Stimulated activated naive CD8-positive, alpha-beta T cell treated with anti-CD3 and anti-CD28 coated beads, Interleukin-15, Interleukin-2, amounts not matched to agents 100 ng/mL and 50 ng/mL, for 24 hours (primary cell): Measurements from ENCODE around the gene CALML4.
A peak's percentile ranks its signal among the peaks of the same experiment; 100 is the strongest.
"Not testable (repeated sequence)": the region's sequence is repeated elsewhere in the genome, so short reads cannot be mapped to it uniquely, and the experiment has no call there.

Source experiments
- H3K27ac Mint-ChIP-seq: one replicate; pipeline ENCODE4 v1.8.0; 2021; ENCODE audit warnings: mild to moderate bottlenecking, mixed read lengths
- H3K27me3 Mint-ChIP-seq: one replicate; pipeline ENCODE4 v1.8.0; 2021; ENCODE audit warnings: mixed read lengths
- H3K36me3 Mint-ChIP-seq: one replicate; pipeline ENCODE4 v1.8.0; 2021; ENCODE audit warnings: low read depth, mixed read lengths
- H3K4me1 Mint-ChIP-seq: one replicate; pipeline ENCODE4 v1.8.0; 2021; ENCODE audit warnings: low read depth, mixed read lengths
- H3K4me3 Mint-ChIP-seq: one replicate; pipeline ENCODE4 v1.8.0; 2021; ENCODE audit warnings: mild to moderate bottlenecking, mixed read lengths
- H3K9me3 Mint-ChIP-seq: one replicate; pipeline ENCODE4 v1.8.0; 2021; ENCODE audit warnings: mixed read lengths

The CALML4 gene

GRCh38 chr15:68204776-68205557 lies at the start of gene CALML4:
CALML4 (minus strand) TSS chr15:68205332; CDS start chr15:68205247, 85 bp downstream.
- no peak within 1 kb of the TSS for H3K27ac Mint-ChIP-seq
- peaks cover 18% of the 10 kb centered on the region for H3K4me1 Mint-ChIP-seq
- no peak within 1 kb of the TSS for H3K4me3 Mint-ChIP-seq
- H3K36me3 Mint-ChIP-seq: peaks cover 12% of the 10 kb centered on the region
- no peaks in the 10 kb centered on the region for H3K27me3 Mint-ChIP-seq
- H3K9me3 Mint-ChIP-seq: no peaks in the 10 kb centered on the region

GRCh38 chr15:68252925-68253534 lies 47.9 kb upstream of the CALML4 start:
- Mint-ChIP-seq H3K9me3 (no peaks in the 10 kb centered on the region), H3K27me3 (peaks cover 14% of the 10 kb centered on the region), H3K4me1 (peaks cover 3% of the 10 kb centered on the region), H3K27ac (no peak overlapping the region), H3K36me3 (no peaks in the 10 kb centered on the region), H3K4me3 (no peak overlapping the region)

DNA sequence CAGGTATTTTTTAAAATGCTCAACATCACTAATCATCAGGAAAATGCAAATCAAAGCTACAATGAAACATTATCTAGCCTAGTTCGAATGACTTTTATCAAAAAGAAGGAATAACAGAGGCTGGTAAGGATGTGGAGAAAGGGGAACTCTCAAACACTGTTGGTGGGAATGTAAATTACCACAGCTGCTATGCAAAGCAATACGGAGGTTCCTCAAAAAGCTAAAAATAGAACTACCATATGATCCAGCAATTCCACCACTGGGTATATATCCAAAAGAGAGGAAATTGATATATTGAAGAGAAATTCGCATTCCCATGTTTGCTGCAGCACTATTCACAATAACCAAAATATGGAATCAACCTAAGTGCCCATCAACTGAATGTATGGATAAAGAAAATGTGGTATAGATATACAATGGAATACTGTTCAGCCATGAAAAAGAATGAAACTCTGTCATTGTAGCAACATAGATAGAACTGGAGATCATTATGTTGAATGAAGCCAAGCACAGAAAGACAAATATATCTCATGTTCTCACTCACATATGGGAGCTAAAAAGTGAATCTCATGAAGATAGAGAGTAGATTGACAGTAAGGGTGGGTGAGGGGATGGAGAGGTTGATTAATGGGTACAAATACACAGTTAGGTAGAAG lies 44.1 kb upstream of the CALML4 start:
- Mint-ChIP-seq H3K4me3 (no peak overlapping the region), H3K9me3 (no peaks in the 10 kb centered on the region), H3K27ac (no peak overlapping the region), H3K4me1 (no peaks in the 10 kb centered on the region), H3K36me3 (no peaks in the 10 kb centered on the region), H3K27me3 (peaks cover 25% of the 10 kb centered on the region)

GRCh38 chr15:68244235-68244634 lies 39.1 kb upstream of the CALML4 start:
- no peak overlapping the region for H3K4me3 Mint-ChIP-seq
- peaks cover 18% of the 10 kb centered on the region for H3K27me3 Mint-ChIP-seq
- H3K36me3 Mint-ChIP-seq: peaks cover 3% of the 10 kb centered on the region
- H3K9me3 Mint-ChIP-seq: no peaks in the 10 kb centered on the region
- H3K4me1 Mint-ChIP-seq: no peaks in the 10 kb centered on the region
- H3K27ac Mint-ChIP-seq: no peak overlapping the region

GRCh38 chr15:68241088-68241935 lies 36.2 kb upstream of the CALML4 start:
- Mint-ChIP-seq H3K36me3 (peaks cover 3% of the 10 kb centered on the region), H3K27me3 (peaks cover 9% of the 10 kb centered on the region), H3K27ac (no peak overlapping the region), H3K4me1 (no peaks in the 10 kb centered on the region), H3K4me3 (no peak overlapping the region), H3K9me3 (no peaks in the 10 kb centered on the region)

DNA sequence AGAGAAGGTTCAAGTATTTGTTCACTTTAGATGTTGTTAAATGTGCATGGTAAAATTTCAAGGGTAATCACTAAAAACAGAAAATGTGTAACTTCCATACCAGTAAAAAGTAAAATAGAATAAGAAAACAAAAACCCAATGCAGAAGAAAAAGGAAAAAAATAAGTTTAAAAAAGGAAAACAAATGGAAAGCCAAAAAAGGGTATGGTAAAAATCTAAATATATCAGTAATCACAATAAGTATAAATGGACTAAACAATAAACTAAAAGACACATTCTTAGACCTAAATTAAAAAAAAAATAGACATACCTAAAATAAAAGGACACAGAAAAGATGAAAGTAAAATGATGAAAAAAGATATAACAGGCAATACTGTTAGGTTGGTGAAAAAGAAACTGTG lies 33.9 kb upstream of the CALML4 start:
- H3K36me3 Mint-ChIP-seq: peaks cover 3% of the 10 kb centered on the region
- H3K4me3 Mint-ChIP-seq: no peak overlapping the region
- H3K4me1 Mint-ChIP-seq: no peaks in the 10 kb centered on the region
- H3K27ac Mint-ChIP-seq: no peak overlapping the region
- H3K27me3 Mint-ChIP-seq: no peaks in the 10 kb centered on the region
- H3K9me3 Mint-ChIP-seq: no peaks in the 10 kb centered on the region

DNA sequence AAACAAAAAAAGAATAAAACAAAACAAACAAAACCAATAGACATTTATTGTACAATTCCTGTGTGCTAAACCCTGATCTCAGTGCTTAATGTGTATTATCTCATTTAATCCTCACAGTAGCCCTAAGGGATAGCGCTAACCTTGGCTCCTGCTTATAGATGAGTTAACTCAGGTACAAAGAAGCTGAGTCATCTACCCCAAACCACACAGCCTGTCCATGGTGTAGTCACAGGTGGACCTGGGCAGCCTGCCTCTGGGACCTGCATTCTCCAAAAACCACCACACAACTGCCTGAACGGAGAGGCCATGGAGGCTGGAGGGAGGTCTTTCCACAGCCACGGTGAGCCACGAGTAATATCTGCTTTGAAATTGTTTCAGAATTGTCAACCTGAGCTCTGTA lies 29.9 kb upstream of the CALML4 start:
- H3K27me3 Mint-ChIP-seq: no peaks in the 10 kb centered on the region
- H3K4me3 Mint-ChIP-seq: no peak overlapping the region
- no peaks in the 10 kb centered on the region for H3K9me3 Mint-ChIP-seq
- no peaks in the 10 kb centered on the region for H3K36me3 Mint-ChIP-seq
- H3K27ac Mint-ChIP-seq: no peak overlapping the region
- H3K4me1 Mint-ChIP-seq: peaks cover 11% of the 10 kb centered on the region

GRCh38 chr15:68234520-68234919 lies 29.4 kb upstream of the CALML4 start:
- peaks cover 14% of the 10 kb centered on the region for H3K4me1 Mint-ChIP-seq
- H3K27me3 Mint-ChIP-seq, H3K27ac Mint-ChIP-seq, H3K4me3 Mint-ChIP-seq, H3K9me3 Mint-ChIP-seq, H3K36me3 Mint-ChIP-seq: not testable (repeated sequence)

- Mint-ChIP-seq H3K9me3 (no peaks in the 10 kb centered on the region), H3K4me1 (peaks cover 14% of the 10 kb centered on the region), H3K4me3 (no peak overlapping the region), H3K27me3 (no peaks in the 10 kb centered on the region), H3K27ac (no peak overlapping the region), H3K36me3 (no peaks in the 10 kb centered on the region)
Observed at GRCh38 chr15:68234060-68234459, 28.9 kb upstream of the CALML4 start.

GRCh38 chr15:68232937-68233336 lies 27.8 kb upstream of the CALML4 start:
- H3K9me3 Mint-ChIP-seq: no peaks in the 10 kb centered on the region
- H3K27ac Mint-ChIP-seq: no peak overlapping the region
- H3K27me3 Mint-ChIP-seq: no peaks in the 10 kb centered on the region
- peaks cover 8% of the 10 kb centered on the region for H3K36me3 Mint-ChIP-seq
- peaks cover 23% of the 10 kb centered on the region for H3K4me1 Mint-ChIP-seq
- no peak overlapping the region for H3K4me3 Mint-ChIP-seq

- H3K4me1 Mint-ChIP-seq: peaks cover 28% of the 10 kb centered on the region
- H3K27me3 Mint-ChIP-seq: no peaks in the 10 kb centered on the region
- no peaks in the 10 kb centered on the region for H3K9me3 Mint-ChIP-seq
- no peak overlapping the region for H3K27ac Mint-ChIP-seq
- H3K4me3 Mint-ChIP-seq: no peak overlapping the region
- H3K36me3 Mint-ChIP-seq: peaks cover 8% of the 10 kb centered on the region
Observed at GRCh38 chr15:68232449-68232848, 27.3 kb upstream of the CALML4 start.

DNA sequence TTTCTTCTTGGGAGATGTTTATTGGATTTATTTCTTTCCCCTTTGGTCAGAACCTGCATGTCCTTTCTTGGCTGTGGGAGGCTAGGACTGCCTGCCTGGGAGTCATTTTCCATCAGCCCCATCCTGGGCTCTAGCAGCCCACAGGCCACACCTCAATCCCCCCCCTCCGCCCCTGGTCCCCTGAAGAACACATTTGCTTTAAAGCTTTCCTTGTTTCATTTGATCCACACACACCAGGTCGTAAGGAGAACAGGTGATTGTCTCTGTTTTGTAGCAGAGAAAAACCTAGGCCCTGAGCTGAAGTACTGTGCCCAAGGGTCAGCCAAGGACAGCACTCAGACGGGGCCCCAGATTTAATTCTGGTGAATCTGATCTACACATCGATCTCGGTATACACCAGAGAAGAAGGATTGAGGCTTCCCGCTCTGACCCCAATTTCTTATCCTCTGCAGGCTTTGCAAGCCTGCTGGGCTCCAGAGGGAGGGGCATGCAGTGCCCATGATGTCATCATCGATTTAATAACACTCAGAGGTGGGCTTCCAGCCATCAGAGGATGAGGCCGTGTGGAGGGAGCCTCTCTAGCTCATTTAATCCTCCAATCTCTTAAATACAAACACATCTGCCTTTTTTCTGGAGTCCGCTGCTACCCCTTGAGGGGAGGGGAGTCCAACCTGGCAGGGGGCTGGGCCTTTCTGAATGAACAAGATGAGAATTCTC lies 26.1 kb upstream of the CALML4 start:
- Mint-ChIP-seq H3K9me3 (no peaks in the 10 kb centered on the region), H3K27ac (peak overlapping the region; percentile 83), H3K4me1 (peaks cover 39% of the 10 kb centered on the region), H3K4me3 (peak overlapping the region; percentile 90), H3K36me3 (peaks cover 12% of the 10 kb centered on the region), H3K27me3 (no peaks in the 10 kb centered on the region)

- H3K36me3 Mint-ChIP-seq: peaks cover 12% of the 10 kb centered on the region
- no peaks in the 10 kb centered on the region for H3K27me3 Mint-ChIP-seq
- H3K4me1 Mint-ChIP-seq: peaks cover 41% of the 10 kb centered on the region
- peak overlapping the region; percentile 98 for H3K27ac Mint-ChIP-seq
- H3K4me3 Mint-ChIP-seq: peak overlapping the region; percentile 90
- H3K9me3 Mint-ChIP-seq: no peaks in the 10 kb centered on the region
Observed at GRCh38 chr15:68230157-68231100, 25.3 kb upstream of the CALML4 start.
